Stimulated activated CD4-positive, alpha-beta T cell treated with anti-CD3 and anti-CD28 coated beads, Interleukin-1b, Interleukin-23, amount 100 ng/mL, for 1 hour (primary cell): ENCODE results near the gene C2orf81.
"Not testable (repeated sequence)": the region's sequence is repeated elsewhere in the genome, so short reads cannot be mapped to it uniquely, and the experiment has no call there.

Experiments used
- DNase-seq, 2 donors: peaks; one replicate each; pipeline ENCODE4 v3.0.0-alpha.2; 2020; ENCODE audit warnings: low read depth in 2 of 2

Gene C2orf81

GRCh38 chr2:74423231-74424095 lies 2.0 kb upstream of the C2orf81 start:
- DNase-seq, result no peak

GRCh38 chr2:74420443-74421103 lies 846 bp downstream of the C2orf81 start:
- DNase-seq, result not testable (repeated sequence)

- no peak for DNase-seq
Measured at GRCh38 chr2:74420006-74420405, 1.4 kb downstream of the C2orf81 start.

- DNase-seq, result no peak
Measured at GRCh38 chr2:74419345-74419744, 2.1 kb downstream of the C2orf81 start.

- DNase-seq, result no peak
Measured at GRCh38 chr2:74418312-74418711, 3.1 kb downstream of the C2orf81 start.

GRCh38 chr2:74417763-74418162 lies 3.7 kb downstream of the C2orf81 start:
- DNase-seq, result no peak

- no peak for DNase-seq
Measured at GRCh38 chr2:74417197-74417596, 4.2 kb downstream of the C2orf81 start.

- DNase-seq, result no peak
Measured at GRCh38 chr2:74416778-74417177, 4.6 kb downstream of the C2orf81 start.

- DNase-seq, result no peak
Measured at GRCh38 chr2:74415762-74416395, 5.5 kb downstream of the C2orf81 start.

GRCh38 chr2:74414881-74415761 lies 6.3 kb downstream of the C2orf81 start:
- no peak for DNase-seq

- DNase-seq, result no peak
Measured at GRCh38 chr2:74414441-74414840, 7.0 kb downstream of the C2orf81 start.

- no peak for DNase-seq
Measured at GRCh38 chr2:74413001-74413698, 8.3 kb downstream of the C2orf81 start.

- DNase-seq, result no peak
Measured at GRCh38 chr2:74407682-74408081, 13.7 kb downstream of the C2orf81 start.

- DNase-seq, result no peak
Measured at GRCh38 chr2:74406035-74406434, 15.4 kb downstream of the C2orf81 start.

- DNase-seq, result no peak
Measured at GRCh38 chr2:74401891-74402290, 19.5 kb downstream of the C2orf81 start.

- no peak for DNase-seq
Measured at GRCh38 chr2:74399785-74400184, 21.6 kb downstream of the C2orf81 start.

GRCh38 chr2:74396149-74396548 lies 25.3 kb downstream of the C2orf81 start:
- DNase-seq, result no peak

GRCh38 chr2:74393525-74393924 lies 27.9 kb downstream of the C2orf81 start:
- no peak for DNase-seq

- no peak for DNase-seq
Measured at GRCh38 chr2:74392449-74392743, 29.0 kb downstream of the C2orf81 start.

GRCh38 chr2:74391580-74392448 lies 29.6 kb downstream of the C2orf81 start:
- peak; percentile 90 to 94 for DNase-seq
